MG63 (cell line): ENCODE results near the gene MCAM. TPM values are rescaled to one million over a fixed set of nuclear protein-coding genes. Genes with fewer than 3 reads are reported as not detected.

ENCODE experiments used
- DNase-seq: peaks from one replicate; pipeline ENCODE4 v3.0.0-alpha.2; 2020
- H3K27me3 ChIP-seq: fragments of 250-450 bp; sonication (Bioruptor Pico); 2 replicates; pipeline ENCODE4 v1.5.1; 2020; ENCODE audit warnings: mild to moderate bottlenecking, moderate library complexity
- H3K36me3 ChIP-seq: fragments of 250-450 bp; sonication (Bioruptor Pico); 2 replicates; pipeline ENCODE4 v1.5.1; 2020; ENCODE audit warnings: mild to moderate bottlenecking, moderate library complexity
- H3K4me3 ChIP-seq: fragments of 250-450 bp; sonication (Bioruptor Pico); 2 replicates; pipeline ENCODE4 v1.5.1; 2020; ENCODE audit warnings: mild to moderate bottlenecking, moderate library complexity
- H3K9me3 ChIP-seq: fragments of 250-450 bp; sonication (Bioruptor Pico); 2 replicates; pipeline ENCODE4 v1.5.1; 2020; ENCODE audit warnings: mild to moderate bottlenecking, moderate library complexity
- total RNA-seq: library from RNA; depleted of rRNA; stranded (reverse); fragments of >200 nt; shearing (Covaris generic); gene quantifications from 2 replicates; pipeline ENCODE4 v1.2.3, GENCODE V29; 2014; ENCODE audit warnings: low replicate concordance

The MCAM gene
- total RNA-seq, 1 experiment from 2014 or later, result 1.8 TPM

GRCh38 chr11:119305556-119306372, 11.2 kb downstream of the MCAM start:
- no peak for DNase-seq
- peaks cover 23% of the 10 kb centered on the region for H3K36me3 ChIP-seq
- H3K9me3 ChIP-seq, result no peaks in the 10 kb centered on the region
- H3K4me3 ChIP-seq, result no peak overlapping the region
- no peaks in the 10 kb centered on the region for H3K27me3 ChIP-seq

GRCh38 chr11:119303227-119303718, 13.7 kb downstream of the MCAM start:
- no peak for DNase-seq
- Histone ChIP-seq H3K4me3 (no peak overlapping the region), H3K36me3 (peaks cover 46% of the 10 kb centered on the region), H3K27me3 (no peaks in the 10 kb centered on the region), H3K9me3 (no peaks in the 10 kb centered on the region)

GRCh38 chr11:119300198-119300964, 16.5 kb downstream of the MCAM start:
- DNase-seq, result no peak
- peaks cover 61% of the 10 kb centered on the region for H3K36me3 ChIP-seq
- no peaks in the 10 kb centered on the region for H3K27me3 ChIP-seq
- H3K9me3 ChIP-seq, result no peaks in the 10 kb centered on the region
- H3K4me3 ChIP-seq, result no peak overlapping the region

- Histone ChIP-seq H3K9me3 (no peaks in the 10 kb centered on the region), H3K36me3 (peaks cover 61% of the 10 kb centered on the region), H3K4me3 (no peak overlapping the region), H3K27me3 (no peaks in the 10 kb centered on the region)
- no peak for DNase-seq
These were observed 17.5 kb downstream of the MCAM start for GRCh38 chr11:119299416-119299815.

- no peak for DNase-seq
- no peak overlapping the region for H3K4me3 ChIP-seq
- H3K36me3 ChIP-seq, result peaks cover 57% of the 10 kb centered on the region
- H3K9me3 ChIP-seq, result no peaks in the 10 kb centered on the region
- no peaks in the 10 kb centered on the region for H3K27me3 ChIP-seq
These were observed 18.2 kb downstream of the MCAM start for GRCh38 chr11:119298726-119299125.

GRCh38 chr11:119297938-119298337, 19.0 kb downstream of the MCAM start:
- no peak for DNase-seq
- no peaks in the 10 kb centered on the region for H3K27me3 ChIP-seq
- no peak overlapping the region for H3K4me3 ChIP-seq
- no peaks in the 10 kb centered on the region for H3K9me3 ChIP-seq
- peaks cover 49% of the 10 kb centered on the region for H3K36me3 ChIP-seq

GRCh38 chr11:119295178-119295577, 21.8 kb downstream of the MCAM start:
- Histone ChIP-seq H3K9me3 (peaks cover 9% of the 10 kb centered on the region), H3K4me3 (no peak overlapping the region), H3K36me3 (peaks cover 48% of the 10 kb centered on the region), H3K27me3 (no peaks in the 10 kb centered on the region)
- no peak for DNase-seq

- H3K36me3 ChIP-seq, result peaks cover 50% of the 10 kb centered on the region
- DNase-seq, result no peak
- peaks cover 9% of the 10 kb centered on the region for H3K9me3 ChIP-seq
- no peak overlapping the region for H3K4me3 ChIP-seq
- no peaks in the 10 kb centered on the region for H3K27me3 ChIP-seq
These were observed 23.5 kb downstream of the MCAM start for GRCh38 chr11:119293461-119293860.

- Histone ChIP-seq H3K9me3 (peaks cover 9% of the 10 kb centered on the region), H3K4me3 (no peak overlapping the region), H3K27me3 (no peaks in the 10 kb centered on the region), H3K36me3 (peaks cover 49% of the 10 kb centered on the region)
- no peak for DNase-seq
These were observed 25.9 kb downstream of the MCAM start for GRCh38 chr11:119290894-119291497.

- no peaks in the 10 kb centered on the region for H3K27me3 ChIP-seq
- peaks cover 62% of the 10 kb centered on the region for H3K36me3 ChIP-seq
- H3K4me3 ChIP-seq, result no peak overlapping the region
- DNase-seq, result no peak
- H3K9me3 ChIP-seq, result peaks cover 9% of the 10 kb centered on the region
These were observed 28.7 kb downstream of the MCAM start for GRCh38 chr11:119288219-119288618.

GRCh38 chr11:119285431-119285830, 31.5 kb downstream of the MCAM start:
- peaks cover 48% of the 10 kb centered on the region for H3K36me3 ChIP-seq
- no peak overlapping the region for H3K4me3 ChIP-seq
- no peak for DNase-seq
- H3K9me3 ChIP-seq, result peaks cover under 1% of the 10 kb centered on the region; the same call in 1 of the 2 replicates
- H3K27me3 ChIP-seq, result no peaks in the 10 kb centered on the region

- Histone ChIP-seq H3K9me3 (no peaks in the 10 kb centered on the region), H3K4me3 (no peak overlapping the region), H3K36me3 (peaks cover 43% of the 10 kb centered on the region), H3K27me3 (no peaks in the 10 kb centered on the region)
- no peak for DNase-seq
These were observed 32.4 kb downstream of the MCAM start for GRCh38 chr11:119284344-119285157.

- H3K4me3 ChIP-seq, result no peak overlapping the region
- no peaks in the 10 kb centered on the region for H3K9me3 ChIP-seq
- no peaks in the 10 kb centered on the region for H3K27me3 ChIP-seq
- no peak for DNase-seq
- peaks cover 34% of the 10 kb centered on the region for H3K36me3 ChIP-seq
These were observed 34.4 kb downstream of the MCAM start for GRCh38 chr11:119282495-119282894.

GRCh38 chr11:119277660-119278059, 39.3 kb downstream of the MCAM start:
- no peak for DNase-seq
- no peak overlapping the region for H3K4me3 ChIP-seq
- no peaks in the 10 kb centered on the region for H3K9me3 ChIP-seq
- no peaks in the 10 kb centered on the region for H3K27me3 ChIP-seq
- H3K36me3 ChIP-seq, result peaks cover 40% of the 10 kb centered on the region

- Histone ChIP-seq H3K27me3 (no peaks in the 10 kb centered on the region), H3K36me3 (peaks cover 38% of the 10 kb centered on the region), H3K4me3 (no peak overlapping the region), H3K9me3 (no peaks in the 10 kb centered on the region)
- DNase-seq, result no peak
These were observed 43.2 kb downstream of the MCAM start for GRCh38 chr11:119273721-119274120.

GRCh38 chr11:119267645-119268044, 49.3 kb downstream of the MCAM start:
- Histone ChIP-seq H3K9me3 (no peaks in the 10 kb centered on the region), H3K27me3 (no peaks in the 10 kb centered on the region), H3K36me3 (peaks cover 4% of the 10 kb centered on the region), H3K4me3 (no peak overlapping the region)
- no peak for DNase-seq
